ENCODE data around the gene ERFL.
"Not testable (repeated sequence)": the region's sequence is repeated elsewhere in the genome, so short reads cannot be mapped to it uniquely, and the experiment has no call there.

ERFL gene

DNA sequence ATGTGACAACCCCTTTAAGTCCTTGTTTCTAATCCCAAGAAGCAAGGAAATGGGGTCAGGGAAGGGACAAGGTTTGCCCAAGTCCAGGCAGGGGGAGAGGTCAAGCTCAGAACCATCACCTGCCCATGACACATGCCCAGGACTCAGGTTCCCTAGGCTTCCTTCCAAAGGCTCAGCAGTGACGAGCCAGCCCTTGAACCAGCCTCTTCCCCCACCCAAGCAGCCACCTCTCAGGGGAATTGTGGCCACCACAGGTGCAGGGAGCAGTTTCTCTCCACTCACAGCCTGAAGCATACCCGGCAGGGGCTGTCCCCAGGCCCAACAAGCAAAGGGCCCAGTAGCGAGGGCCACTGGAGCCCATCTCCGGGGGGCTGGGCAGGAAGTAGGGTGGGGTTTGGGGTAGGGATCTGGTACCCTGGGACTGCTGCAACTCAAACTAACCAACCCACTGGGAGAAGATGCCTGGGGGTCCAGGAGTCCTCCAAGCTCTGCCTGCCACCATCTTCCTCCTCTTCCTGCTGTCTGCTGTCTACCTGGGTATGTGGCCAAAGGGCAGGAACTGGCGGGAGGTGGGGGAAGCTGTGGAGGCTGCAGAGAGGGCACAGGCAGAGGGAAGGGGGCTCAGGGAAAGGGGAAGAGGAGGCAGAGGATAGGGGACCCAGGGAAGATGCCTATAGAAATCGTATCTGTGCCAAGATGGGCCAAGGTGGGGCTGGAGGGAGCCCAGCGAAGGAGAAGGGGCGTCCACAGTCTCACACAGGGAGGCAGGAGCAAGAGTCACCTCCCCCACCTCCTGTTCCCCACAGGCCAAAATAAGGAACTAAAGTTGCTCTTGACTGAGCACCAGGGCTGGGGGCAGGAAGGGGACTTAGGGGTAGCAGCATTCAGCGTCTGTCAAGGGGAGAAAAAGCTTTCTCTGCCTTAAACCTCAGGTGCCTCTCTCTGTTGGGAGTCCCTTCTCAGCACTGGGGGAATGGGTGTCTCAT, 51.1 kb downstream of the ERFL start, which contains the start of gene CD79A:
TSS of gene CD79A (plus strand) at position 433 of the 986 bp plus-strand sequence. CDS start at position 459, 26 bp downstream.
- no peak for DNase-seq (ENCODE audit: low read depth)

DNA sequence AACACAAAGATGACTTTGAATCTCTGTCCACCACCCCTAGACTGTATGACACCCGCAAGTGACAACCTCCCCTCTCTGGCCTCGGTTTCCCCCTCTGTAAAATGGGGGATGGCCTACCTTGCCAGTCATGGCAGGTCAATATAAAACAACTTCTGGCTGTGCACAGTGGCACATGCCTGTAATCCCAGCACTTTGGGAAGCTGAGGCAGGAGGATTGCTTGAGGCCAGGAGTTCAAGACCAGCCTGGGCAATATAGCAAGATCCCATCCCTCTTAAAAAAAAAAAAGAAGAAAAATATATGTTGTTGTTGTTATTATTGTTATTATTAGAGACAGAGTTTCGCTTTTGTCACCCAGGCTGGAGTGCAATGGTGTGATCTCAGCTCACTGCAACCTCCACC, 52.3 kb downstream of the ERFL start:
- DNase-seq (ENCODE audit: low read depth), result not testable (repeated sequence)

- no peak for DNase-seq (ENCODE audit: low read depth)
These were observed 55.2 kb downstream of the ERFL start for GRCh38 chr19:41872775-41873647.

GRCh38 chr19:41872384-41872774, 55.9 kb downstream of the ERFL start:
- no peak for DNase-seq (ENCODE audit: low read depth)

DNA sequence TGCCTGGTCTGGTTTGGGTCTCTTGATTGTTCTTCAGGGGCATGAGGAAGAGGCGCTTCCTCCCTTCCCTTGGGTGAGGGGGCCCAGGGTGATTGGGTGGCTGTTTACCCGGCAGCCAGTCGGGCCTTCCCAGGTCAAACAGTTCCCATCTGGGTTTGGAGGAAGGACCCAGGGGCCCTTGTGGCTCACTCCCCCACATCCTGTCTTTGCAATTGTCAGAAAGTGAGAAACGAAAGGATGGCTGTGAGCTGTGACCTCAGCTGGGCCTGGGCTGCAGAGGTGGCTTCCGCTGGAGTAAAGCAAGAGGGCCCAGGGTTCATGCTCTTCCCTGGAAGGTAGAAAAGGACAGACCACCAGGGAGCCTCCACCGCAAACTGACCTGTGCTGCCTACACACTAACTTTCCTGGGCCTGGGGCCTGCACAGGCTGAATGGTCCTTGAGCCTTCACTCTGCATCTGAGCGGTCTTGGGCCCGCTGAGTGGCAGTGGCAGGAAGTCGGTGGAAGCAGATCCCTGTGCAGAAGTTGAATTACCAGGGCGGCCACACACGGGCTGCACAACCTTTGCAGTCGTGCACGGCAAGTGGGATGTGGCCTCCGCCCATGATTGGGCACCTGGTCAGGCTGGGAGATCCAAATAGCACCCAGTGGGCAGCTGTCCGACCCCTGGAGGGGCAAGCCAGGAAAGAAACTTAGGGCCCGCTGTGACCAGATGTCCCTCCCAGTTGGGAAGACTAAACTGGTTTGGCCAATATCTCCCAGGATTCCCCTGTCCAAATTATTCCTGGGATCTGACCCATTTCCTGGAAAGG, 56.5 kb downstream of the ERFL start:
- DNase-seq (ENCODE audit: low read depth), result no peak

DNA sequence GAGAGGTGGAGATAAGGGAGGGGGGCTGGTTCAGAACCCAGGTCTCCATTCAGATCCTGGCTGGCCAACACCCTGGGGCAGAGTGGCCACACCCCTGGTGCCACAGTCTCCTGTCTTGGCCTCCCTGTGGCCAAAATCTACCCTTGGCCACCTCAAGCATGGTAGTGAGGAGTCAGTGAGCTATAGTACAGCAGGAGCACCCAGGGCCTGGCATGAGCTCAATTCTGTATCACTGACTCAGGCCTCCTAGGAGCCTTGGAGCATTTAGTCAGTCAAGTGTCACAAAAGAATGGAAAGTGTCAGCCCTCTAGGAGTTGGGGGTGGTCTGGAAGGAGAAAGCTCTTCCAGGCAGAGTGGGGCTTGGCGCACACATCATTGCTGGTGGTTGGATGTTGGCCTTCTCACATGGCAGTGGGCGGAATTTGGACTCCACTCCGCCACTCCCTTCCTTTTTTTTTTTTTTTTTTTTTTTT, 57.8 kb downstream of the ERFL start:
- DNase-seq (ENCODE audit: low read depth), result no peak

GRCh38 chr19:41869374-41869955, 58.8 kb downstream of the ERFL start:
- no peak for DNase-seq (ENCODE audit: low read depth)

GRCh38 chr19:41868989-41869300, 59.3 kb downstream of the ERFL start:
- no peak for DNase-seq (ENCODE audit: low read depth)

GRCh38 chr19:41868120-41868988, 59.9 kb downstream of the ERFL start:
- DNase-seq (ENCODE audit: low read depth), result no peak

DNA sequence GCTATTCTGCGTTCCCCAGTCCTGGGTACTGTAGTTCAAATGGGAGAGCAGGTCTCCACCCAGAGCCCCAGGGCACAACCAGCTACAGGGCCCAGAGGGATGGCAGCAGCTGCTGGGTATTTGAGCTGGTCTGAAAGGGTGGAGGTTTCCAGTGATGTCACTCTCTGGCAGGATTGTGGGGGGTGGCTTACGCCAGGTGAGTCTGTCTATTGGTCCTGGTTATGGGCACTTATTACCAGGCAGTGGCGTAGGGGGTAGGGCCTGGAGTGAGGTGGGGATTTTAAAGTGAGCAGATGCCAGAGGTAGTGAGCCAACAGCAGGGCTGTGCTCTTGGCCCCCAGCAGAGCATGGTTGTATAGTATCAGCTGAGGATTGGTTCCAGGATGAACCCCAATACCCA, 62.0 kb downstream of the ERFL start:
- DNase-seq (ENCODE audit: low read depth), result no peak

- no peak for DNase-seq (ENCODE audit: low read depth)
These were observed 63.9 kb downstream of the ERFL start for GRCh38 chr19:41864374-41864773.

DNA sequence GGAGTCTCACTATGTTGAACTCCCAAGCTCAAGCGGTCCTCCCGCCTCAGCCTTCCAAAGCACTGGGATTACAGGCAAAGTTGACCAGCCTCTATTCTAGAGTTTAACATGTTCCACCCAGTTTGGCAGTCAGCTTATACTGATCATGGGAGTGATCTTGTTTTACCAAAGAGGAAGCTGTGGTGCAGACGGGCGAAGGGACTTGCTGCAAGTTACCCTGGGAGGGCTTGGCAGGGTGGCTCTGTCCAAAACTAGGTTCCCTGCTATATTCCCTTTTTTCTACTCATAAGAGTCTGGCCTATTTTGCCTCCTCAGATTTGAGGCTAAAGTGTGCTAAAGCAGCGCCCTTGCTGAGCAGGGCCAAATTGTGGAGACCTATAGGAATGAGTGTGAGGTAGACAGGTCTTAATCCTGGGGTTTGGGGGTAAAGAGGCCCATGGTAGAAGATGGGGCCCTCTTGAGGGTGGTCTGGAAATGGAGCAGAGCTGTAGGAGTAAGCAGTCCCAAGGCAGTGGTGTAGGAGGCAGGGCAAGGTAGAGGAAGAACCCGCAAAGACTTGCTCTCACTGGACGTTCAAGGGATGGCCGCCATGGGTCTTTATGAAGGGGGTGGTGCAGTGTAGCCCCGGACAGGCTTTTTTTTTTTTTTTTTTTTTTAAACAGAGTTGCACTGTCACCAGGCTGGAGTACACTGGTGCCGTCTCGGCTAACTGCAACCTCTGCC, 64.9 kb downstream of the ERFL start:
- DNase-seq (ENCODE audit: low read depth), result no peak

DNA sequence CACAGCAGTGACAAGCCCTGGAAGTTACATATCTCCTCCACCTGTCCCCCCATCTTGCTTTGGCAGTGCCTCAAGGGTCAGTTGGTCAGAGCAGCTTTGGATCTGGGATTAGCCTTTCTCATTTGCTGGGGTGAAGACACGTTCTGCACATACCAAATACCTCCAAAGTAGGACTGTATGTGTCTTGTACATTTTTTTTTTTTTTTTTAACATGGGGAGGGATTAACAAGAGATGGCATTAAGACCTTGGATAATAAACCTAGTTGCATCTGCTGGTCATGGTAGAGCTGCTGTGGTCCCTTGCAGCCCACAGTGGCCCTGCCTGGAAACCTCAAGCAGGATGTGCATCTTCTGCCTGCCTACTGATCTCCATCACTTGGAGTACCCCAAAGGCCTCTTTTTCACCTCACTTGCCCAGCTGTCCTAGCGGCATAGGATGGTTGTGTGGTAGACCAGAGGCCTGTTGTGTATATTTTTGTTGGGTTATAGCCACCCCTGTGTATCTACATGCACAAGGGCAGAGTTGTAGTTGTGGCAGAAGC, 65.7 kb downstream of the ERFL start:
- DNase-seq (ENCODE audit: low read depth), result no peak

DNA sequence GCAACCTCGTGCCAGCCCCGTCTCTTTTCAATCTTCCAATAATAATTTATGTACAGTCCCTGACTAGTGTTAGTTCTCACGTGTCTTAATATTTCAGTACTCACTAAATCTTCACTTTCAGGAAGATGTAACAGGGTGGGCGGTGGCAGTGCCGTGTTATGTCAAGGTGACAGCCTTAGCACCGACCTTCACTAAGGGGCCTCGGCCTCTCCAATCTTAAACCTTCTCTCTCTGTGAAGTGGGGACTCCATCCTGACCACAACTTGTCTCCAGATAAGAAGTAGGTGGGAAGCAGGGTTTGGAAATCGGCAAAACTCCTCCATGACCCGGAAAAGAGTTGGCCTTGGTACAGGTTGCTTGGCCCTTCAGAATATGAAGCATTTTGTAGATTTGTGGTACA, 66.4 kb downstream of the ERFL start:
- DNase-seq (ENCODE audit: low read depth), result no peak

- DNase-seq (ENCODE audit: low read depth), result no peak
These were observed 67.0 kb downstream of the ERFL start for GRCh38 chr19:41861116-41861768.

DNA sequence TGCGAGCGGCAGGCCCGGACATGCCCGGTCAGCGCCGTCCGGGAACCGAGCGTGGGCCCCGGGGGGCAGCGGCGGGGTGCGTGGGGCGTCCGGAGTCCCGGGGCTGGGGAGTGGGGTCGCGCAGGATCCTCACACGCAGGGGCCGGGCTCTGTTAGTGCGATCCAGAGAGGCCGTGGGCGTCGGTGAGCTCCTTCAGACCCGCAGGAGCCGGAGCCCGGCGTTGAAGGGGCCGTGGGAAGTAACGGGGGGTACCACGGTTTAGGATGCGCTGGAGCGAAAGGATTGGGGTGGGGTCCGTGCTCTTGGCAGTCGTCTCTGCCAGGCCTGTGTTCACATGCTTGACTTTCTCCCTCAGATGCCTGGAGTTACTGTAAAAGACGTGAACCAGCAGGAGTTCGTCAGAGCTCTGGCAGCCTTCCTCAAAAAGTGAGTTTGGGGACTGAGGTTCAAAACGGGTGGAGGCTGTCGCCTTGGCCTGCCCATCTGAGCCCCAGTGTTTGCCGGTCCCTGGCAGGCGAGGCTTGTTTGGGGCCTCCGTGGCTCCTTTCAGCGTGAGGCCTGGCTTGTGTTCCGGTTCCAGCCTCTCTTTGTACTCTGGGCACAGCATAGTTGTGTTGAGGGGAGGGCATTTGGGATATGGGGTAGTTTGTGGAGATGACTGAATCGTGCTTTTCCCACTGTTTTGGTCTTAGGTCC, 67.7 kb downstream of the ERFL start:
- DNase-seq (ENCODE audit: low read depth), result no peak

GRCh38 chr19:41859618-41860418, 68.4 kb downstream of the ERFL start, which contains the start of gene RPS19:
TSS of gene RPS19 (plus strand) at chr19:41860255. CDS start at chr19:41860775, 520 bp downstream.
- peak; percentile 97 for DNase-seq (ENCODE audit: low read depth)

All from stimulated activated CD8-positive, alpha-beta memory T cell treated with anti-CD3 and anti-CD28 coated beads, Interleukin-12 subunit alpha, Interleukin-12 subunit beta, amount 100 ng/mL, for 4 hours (primary cell).